Measurements from ENCODE around the gene BCR.

The BCR gene

DNA sequence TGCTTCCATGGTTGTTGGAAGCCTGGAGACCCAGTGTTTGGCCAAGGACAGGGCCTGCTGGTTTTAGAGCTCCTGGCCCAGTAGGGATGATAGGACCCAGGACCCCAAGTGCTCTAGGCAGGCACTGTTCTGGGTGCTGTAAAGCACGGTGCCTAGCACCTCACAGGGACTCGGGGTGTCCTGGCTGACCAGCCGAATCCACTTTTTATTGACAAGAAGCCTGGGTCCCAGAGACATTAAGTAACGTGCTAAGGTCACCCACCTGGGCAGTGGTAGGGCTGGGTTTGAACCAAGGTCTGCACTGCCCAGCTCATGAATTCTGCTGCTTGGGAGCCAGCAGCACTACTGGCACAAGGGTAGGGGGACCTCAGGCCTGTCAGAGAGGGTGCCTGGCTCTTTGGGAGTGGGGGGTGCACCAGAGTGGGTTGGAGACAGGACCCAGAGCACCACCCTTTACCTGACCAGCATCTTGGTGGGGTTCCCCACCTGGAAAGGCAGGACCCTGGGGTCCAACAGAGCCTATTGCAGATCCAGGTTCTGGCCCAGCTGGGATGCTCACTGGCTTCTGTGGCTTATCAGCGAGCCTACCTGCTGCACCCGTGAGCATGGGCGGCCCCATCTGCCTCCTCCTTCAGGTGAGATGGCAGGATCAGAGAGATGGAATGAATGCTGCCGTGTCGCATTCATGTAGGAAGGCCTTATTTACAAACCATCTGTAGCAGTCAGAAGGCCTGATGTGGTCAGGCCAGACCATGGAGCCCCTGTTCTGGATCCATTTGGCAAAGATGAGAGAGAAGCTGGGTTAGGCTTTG is 52.0 kb downstream of the BCR start:
- DNase-seq, result no peak

DNA sequence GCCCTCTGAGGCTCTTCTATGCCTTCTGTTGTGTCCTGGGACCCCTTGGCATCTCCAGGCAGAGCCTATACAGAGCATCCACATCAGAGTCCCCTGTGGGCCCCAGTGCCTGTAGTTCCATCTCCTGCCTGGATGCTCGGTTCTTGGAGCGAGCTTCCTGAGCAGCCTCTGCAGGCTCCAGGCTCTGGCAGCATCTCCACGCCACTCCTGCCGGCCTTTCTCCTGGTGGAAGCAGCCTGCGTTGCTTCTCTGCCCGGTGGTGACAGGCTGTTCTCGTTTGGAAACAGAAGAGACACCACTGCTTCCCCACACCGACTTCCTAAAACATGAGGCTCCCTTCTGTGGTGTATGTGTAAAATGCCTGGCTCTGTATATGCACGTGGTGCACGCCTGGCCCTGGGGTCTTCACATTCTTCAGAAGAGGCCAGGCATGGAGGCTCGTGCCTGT is 52.8 kb downstream of the BCR start:
- DNase-seq, result no peak

GRCh38 chr22:23233752-23234408 is 53.6 kb downstream of the BCR start:
- no peak for DNase-seq

- DNase-seq, result no peak
Measured at GRCh38 chr22:23234409-23235161, 54.3 kb downstream of the BCR start.

DNA sequence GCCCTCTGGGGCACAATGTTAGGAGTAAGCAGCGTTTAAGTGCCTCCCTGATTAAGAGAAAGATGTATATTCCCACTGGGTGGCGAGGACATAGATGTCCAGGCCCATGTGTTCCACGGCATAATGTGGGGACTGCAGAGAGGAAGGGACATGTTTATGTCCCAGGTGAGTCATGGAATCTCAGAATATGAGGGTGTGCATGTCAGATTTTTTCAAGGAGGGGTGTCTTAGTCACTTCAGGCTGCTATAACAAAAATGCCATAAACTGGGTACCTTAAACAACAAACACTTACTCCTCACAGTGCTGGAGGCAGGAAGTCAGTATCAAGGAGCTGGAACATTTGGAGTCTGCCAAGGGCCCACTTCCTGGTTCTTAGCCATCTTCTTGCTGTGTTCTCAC is 55.1 kb downstream of the BCR start:
- no peak for DNase-seq

- DNase-seq, result no peak
Measured at GRCh38 chr22:23236026-23236425, 55.7 kb downstream of the BCR start.

DNA sequence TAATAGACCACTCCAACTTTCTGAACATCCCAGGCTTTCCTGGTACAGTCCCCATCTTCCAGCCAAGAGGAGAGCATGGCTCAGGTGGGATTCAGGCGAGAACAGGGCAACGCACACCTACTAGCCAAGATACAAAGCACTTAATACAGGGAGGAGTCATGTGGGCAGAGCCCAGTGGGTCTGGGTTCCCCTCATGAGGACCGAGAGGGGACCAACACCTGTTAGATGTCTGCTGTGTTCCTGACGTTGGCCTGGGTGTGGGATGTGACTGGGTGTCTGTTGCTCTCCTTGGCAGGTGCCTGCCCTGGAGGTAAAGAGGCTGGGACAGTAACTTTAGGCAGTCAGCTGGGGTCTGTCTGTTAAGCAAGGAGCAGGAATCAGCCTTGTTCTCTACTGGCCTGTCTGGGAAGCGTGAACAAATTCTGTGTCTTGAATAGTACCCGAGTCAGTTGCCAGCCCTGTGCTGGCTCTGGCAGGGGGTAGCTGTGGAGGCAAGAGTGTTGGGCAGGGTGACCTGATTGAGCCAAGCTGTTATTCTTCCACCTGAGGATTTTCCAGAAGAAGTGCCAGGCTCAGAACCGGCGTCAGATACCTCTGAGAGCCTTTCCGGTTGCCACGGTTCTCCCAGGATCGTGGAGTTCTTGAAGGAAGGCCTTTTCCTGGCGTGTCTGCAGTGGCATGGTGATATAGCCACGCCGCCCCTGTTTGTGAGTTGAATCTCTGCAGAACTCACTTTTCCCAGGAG is 56.3 kb downstream of the BCR start:
- no peak for DNase-seq

- no peak for DNase-seq
Measured at GRCh38 chr22:23237201-23237798, 57.0 kb downstream of the BCR start.

DNA sequence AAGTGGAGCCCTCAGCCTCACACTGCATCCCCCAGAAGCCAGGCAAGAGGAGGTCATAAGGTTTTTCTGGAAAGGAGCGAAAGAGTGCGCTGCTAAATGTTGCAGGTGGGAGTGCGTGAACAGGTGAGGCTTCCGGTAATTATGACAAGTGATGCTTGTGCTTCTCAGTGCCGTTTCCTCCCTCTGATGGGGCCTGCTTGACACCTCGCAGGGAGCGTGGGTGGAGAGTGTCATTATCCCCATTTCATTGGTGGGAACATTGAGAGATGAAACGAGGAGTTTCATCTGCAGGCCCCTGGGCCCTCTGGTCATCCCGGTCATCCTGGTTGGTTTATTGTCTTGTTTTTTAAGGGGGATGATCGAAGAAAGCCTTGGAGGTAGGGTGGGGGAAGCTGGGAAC is 57.5 kb downstream of the BCR start:
- no peak for DNase-seq

DNA sequence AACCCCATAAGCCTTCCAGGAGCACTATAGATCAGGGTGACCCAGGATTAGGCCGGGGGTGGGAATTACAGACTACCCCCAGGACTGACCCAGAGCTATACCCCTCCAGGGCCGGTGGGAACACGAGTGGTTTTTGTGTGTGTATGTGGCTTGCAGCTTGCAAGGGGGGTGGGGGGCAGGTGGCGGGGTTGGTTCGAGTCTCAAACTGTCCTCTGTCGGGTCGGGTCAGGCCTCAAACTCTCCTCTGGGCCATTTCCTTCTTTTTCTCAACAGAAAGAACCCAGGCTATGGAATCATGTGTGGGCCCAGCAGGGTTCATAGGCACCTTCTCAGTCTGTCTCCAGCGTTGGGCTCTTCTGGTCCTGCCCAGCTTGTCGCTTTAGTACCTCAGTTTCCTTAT is 58.4 kb downstream of the BCR start:
- no peak for DNase-seq

- no peak for DNase-seq
Measured at GRCh38 chr22:23239429-23239828, 59.1 kb downstream of the BCR start.

- peak; percentile 51 for DNase-seq
Measured at GRCh38 chr22:23240639-23241389, 60.5 kb downstream of the BCR start.

DNA sequence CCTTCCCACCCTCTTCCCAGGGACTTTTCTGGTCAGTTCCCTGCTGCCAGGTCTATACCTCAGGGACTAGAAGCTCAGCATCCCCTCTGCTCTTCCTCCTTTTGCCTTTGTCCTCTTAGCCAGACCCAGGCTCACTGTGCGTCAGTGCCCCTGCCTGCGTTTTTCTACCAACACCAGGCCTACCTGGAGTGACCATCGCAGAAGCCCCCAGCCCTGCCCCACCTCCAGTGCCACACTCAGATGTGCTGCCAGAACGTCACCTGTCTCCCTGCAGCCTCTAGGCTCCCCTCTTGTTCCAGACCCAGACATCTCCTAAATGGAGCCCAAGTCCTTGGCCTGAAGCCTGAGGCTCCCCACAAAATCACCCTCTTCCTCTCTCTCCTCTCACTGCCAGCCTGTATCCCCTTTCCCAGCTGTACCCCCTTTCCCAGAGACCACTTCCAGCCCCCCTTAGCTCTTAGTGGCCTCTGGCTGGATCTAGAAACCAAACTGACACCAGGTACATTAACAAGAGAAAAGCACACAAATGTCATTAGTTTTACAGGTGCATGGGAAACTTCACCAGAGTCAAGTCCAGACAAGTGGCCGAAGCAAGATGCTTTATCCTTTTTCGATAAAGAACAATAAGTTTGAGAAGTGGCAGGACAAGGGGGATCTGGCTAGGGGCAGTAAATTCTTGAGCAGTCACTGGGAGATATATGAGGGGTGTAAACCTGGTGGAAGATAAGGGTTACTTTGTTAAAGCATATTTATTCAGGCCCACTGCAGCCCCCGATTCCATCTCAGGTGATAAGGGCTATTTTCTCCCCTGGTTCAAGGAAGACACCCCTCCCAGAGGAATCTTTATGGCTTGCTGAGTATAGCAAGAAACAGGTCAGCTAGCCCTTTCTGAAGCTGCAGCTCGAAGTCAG is 61.5 kb downstream of the BCR start:
- DNase-seq, result no peak

GRCh38 chr22:23242473-23243001 is 62.2 kb downstream of the BCR start:
- DNase-seq, result no peak

GRCh38 chr22:23243006-23243573 is 62.8 kb downstream of the BCR start:
- no peak for DNase-seq

GRCh38 chr22:23243859-23244689 is 63.8 kb downstream of the BCR start:
- no peak for DNase-seq

GRCh38 chr22:23244690-23245044 is 64.4 kb downstream of the BCR start:
- DNase-seq, result no peak

DNA sequence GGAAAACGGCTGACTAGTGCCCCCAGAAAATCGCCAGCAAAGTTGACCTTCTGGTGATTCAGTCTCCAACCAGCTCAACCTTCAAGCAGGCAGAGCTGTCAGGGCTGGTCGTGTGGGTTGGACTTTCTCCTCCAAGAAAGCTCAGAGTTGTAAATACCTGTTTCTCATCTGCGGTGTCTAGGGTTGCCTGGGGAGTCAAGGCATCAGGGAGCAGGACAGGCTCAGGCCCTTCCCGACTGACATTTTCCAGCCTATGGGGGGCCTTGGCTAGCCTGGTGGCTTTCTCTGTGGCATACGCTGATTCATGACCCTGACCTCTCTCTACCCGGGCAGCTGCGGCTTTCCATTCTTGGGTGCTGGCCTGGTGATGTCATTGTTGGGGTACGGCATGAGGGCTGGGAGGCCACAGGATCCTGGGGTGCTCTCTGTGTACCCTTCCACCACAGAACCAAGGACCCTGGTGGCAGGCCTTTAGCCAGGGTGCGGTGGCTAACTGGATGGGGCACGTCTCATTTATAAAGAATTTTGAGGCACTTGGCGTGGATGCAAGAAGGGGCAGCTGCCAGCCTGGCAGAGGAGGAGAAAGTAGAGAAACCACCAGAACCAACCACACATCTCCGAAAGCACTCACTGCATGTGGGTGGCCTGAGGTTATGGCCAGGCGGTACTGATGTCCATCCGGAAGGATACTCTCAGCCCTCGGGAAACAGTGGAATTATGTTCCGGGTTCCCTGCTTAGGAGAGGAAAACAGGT is 64.9 kb downstream of the BCR start:
- DNase-seq, result no peak

- DNase-seq, result peak; percentile 31
Measured at GRCh38 chr22:23245799-23246136, 65.5 kb downstream of the BCR start.

Measured in inflammatory macrophage treated with lipopolysaccharide for 4 hours (primary cell).